GM11168 (cell line): Measurements from ENCODE around the gene BNC2.
"Not testable (repeated sequence)": the region's sequence is repeated elsewhere in the genome, so short reads cannot be mapped to it uniquely, and the experiment has no call there.

Source experiments
- in situ Hi-C: fragments of 300-500 bp; cut with MboI; formaldehyde crosslinking; loops from one replicate; pipeline ENCODE4 v1.12.0; 2022; ENCODE audit warnings: low sequenced_read_pairs; ENCODE audit not compliant: unreplicated experiment

Gene BNC2

DNA sequence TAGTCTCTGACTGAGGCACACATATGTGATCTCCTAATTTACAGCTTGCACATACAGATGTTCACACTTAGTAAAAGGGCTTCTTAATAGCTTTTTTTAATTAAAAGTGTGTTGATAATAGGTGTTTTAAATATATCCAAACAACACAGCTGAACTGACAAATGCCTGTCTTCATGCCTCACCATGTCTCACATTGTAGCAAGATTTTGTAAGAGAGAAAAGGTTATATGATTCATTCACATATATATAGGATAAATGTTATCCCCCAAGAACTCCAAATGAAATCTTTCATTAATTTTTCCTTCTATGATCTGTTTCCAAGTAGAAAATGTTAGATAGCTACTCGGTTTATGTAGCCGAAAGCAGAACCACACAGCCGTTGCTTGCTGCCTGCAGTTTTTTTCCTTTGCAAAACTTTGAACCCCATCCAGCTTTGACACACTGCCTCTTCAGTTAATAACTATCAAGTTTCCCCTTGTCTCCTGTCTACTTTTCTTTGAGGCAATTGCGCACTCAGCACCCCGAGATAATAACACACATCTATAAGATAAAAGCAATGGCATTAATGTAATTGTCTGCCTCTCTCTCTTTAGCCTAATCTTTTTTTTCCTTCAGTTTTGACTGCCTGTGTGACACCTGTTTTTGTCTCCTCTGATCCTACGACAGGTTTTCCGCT, 299.2 kb downstream of the BNC2 start:
- in situ Hi-C loops: no loop called here

DNA sequence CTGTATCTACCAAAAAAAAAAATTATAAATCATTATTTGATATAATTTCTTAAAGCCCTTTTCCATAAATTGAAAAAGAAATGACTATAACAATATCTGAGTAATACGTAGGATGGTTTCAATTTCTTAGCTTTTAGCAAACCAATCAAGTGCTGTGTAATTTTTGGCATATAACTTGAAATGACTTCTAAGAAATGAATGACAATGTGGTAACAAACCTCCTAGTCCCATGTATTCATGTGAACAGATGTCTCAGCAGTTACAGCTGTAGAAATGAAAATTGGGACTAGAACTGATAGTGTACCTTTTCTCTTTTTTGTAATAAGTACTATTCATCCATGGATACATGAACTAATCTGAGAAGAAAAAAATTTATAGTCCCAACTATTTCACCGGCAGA, 307.0 kb downstream of the BNC2 start:
- in situ Hi-C loops: no loop called here

DNA sequence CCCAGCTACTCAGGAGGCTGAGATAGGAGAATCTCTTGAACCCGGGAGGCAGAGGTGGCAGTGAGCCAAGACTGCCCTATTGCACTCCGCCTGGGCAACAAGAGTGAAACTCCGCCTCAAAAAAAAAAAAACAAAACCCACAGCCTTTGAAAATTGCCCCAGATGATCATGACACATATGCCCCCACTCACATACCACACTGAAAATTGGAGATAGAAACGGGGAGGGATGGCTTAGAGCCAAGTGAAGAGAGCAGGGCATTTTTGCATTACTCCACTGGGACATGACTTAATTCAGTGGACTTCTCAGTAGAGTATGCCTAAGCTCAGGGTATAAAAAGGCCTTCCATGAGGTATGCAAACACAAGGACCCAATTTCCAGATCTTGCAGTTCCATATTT, 309.3 kb downstream of the BNC2 start:
- in situ Hi-C loops: no loop called here

DNA sequence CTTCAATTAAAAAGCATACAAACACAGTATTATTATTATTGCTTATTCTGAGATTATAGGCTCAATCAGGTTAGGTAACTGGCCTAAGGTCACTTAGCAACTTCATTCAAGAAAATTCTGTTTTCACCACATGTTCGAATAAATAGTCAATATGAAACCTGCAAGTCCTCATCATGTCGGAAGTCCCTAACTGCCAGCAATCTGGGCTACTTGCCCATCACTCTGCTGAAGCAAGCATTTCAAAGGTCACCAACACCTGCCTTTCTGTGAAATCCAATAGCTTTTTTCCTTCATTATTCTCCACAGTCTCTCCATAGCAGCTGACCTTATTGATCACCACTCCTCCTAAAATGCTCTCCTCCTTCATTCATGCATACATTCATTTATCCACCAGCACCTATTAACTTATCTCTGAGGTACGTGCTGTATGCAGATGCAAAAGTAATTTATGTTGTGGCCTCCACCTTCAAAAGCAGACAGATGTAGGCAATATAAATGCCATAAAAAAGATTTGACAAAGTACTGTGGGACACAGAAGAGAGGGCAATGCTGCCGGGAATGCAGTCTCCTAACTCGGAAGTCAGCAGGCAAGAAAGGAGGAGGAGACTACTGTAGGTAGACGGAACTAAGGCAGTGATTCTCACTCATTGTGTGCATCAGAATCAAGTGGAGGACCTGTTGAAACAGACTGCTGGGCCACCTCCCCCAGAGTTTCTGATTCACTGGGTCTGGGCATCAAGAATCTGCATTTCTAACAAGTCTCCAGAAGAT, 310.9 kb downstream of the BNC2 start:
- in situ Hi-C loops: no loop called here

DNA sequence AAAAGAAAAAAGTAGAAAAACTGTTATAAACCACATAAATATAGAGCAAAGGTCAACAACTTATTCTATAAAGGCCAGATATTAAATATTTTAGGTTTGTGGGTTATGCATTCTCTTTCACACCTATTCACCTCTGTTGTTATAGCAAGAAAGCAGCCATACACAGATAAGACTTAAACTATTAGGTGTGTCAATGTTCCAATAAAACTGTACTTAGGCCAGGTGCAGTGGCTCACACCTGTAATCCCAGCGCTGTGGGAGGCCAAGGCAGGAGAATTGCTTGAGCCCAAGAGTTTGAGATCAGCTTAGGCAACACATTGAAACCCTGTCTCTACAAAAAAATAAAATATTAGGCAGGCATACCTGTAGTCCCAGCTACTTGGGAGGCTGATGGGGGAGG, 314.7 kb downstream of the BNC2 start:
- in situ Hi-C loops: no loop called here

DNA sequence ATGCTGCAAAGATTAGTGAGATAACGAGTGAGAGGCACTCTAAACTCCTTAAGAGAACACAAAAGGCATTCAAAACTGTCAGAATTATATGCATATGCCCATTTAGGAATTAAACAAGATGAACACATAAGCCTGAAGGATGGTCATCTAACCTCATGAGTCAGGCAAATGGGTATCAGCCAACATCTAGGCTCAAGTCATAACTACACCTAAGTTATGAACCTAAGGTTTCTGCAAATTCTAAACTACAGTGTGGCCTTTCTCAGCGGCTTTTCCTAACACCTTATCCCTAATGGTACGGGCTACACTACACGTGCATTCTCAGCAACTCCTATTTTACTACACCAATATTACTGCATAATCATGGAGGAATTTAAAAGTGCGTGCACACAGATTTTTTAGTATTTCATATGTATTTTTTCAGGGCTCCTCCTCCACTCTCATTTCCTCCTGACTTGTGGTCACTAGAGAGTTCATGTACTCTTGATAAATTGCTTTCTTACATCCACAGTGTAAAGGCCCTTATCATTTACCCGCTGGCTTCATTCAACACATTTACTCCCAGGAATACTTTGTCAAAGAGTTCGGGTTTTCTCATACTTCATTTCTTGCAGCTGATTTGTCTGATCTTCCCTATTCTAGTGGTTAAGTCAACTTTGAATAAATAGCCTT, 316.5 kb downstream of the BNC2 start:
- in situ Hi-C loops: no loop called here

DNA sequence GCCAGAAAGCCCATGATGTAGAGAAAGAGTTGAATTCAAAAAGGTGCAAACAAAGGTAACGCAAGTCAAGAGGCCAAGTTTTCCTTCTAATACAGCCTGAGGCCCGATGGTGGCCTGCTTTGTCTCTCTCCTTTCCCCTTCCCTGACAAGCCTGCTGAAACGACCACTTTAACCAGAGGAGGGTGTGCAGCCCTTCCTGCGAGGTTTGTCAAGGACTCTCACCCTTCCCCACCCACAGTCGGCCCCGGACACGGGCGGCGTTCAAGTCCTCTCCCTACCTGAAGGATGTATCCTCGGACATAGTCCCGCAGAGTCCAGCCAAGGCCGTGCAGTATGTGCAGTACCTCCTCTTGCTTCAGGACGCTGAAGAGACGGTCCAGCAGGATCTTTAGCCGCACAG, 318.2 kb downstream of the BNC2 start:
- in situ Hi-C loops: no loop called here

DNA sequence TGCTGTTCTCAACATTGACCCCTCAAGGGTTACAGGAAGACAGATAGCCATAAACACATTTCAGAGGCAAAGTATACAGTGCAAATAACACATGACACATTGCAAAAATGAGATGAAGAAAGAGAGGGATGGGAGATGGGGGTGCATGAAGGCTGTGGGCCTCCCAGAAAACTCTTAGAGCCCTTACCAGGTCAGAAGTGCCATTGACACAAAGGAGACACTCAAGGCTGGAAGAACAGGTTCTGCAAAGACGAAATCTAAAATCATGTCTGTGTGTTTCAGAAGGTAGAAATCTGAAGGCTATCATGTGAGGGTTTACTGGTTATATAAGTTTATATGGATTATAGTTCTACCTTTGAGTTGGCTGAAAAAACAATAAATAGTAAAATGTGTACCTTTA, 318.8 kb downstream of the BNC2 start:
- in situ Hi-C loops: no loop called here

DNA sequence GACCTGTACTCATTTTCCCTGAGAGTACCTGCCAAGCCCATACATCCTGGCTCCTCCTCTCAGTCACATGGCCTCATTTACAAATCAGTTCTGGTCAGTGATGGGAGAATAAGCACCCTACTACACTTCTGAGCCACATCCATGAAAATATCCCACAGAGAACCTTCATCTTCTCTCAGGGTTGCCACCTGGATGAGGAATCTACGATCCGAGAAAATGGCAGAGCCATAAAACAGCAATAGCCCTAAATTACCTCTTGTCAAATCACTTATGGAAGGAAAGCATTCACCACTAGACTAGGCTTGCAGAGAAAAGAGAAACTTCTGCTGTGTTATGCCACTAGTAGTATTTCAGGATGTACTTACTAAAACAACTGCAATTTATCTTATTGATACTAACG, 324.8 kb downstream of the BNC2 start:
- in situ Hi-C loops: no loop called here

DNA sequence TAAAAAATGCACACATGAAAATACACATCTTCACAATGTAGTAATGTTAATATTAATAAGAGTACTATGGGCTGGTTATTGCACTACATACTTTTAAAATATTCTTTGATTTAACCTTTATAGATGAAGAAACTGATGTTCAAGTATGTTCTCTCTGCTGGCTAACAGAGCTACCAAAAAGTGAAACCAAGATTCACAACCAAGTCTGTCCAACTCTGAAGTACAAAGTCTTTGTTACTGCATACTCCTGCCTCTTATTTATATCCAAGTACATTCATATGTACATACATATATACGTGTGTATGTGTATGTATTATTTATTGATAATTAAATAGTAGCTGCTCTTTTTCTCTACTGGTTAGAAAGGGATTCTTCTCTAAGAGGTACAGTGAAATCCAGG, 325.6 kb downstream of the BNC2 start:
- in situ Hi-C loops: no loop called here

DNA sequence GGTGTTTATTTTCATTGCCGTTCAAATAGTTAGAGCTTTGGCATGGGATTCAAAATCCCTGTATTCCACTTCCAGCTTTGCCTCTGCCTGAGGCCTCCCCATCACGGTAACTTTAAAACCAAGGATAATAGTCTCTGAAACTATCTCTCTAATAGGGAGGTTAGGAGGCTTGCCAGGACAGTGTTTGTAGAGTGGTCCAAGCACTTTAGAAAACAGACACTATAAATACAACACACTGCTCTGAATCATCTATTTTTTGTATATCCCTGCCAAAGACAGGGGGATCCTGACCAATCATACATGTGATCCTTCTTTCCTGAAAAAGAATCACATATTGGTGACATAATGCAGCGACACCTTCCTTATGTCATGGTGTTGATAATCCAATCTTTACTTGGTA, 326.8 kb downstream of the BNC2 start:
- in situ Hi-C loops: no loop called here

DNA sequence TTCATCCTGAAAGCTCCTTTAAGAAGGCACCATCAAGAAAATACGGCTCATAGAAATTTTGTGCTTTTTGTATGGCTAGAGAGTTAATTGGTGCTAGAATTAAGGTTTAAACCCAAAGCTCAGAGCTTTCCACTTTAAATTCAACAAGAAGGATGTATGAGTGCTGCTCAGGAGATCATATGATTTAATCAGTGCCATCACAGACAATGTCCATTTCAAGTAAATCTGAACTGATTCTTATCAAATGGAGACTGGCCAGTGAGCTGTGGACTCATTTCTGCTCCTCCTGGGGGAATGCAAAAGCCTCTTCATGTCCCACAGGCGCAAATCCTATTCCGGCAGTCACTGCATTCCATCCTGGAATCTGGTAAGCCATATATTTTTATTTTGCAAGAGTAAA, 327.2 kb downstream of the BNC2 start:
- in situ Hi-C loops: no loop called here

DNA sequence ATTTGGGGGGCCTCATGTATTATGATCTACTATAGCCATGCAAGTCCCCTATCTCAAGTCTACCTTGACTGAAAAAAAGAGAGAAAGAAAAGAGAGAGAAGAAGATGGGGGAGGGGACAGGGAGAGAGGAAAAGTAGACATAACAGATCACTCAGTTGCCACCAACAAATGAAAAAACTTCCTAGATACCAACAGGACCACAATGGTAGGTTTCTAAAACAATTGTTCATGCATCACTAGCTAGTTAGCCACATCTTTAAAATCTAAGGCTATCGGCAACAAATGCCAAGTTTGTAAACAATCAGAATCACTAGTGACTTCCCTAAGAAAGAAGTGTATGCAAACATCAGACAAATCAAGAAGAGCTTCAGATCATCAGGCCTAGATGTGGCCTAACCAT, 328.2 kb downstream of the BNC2 start:
- in situ Hi-C loops: no loop called here

DNA sequence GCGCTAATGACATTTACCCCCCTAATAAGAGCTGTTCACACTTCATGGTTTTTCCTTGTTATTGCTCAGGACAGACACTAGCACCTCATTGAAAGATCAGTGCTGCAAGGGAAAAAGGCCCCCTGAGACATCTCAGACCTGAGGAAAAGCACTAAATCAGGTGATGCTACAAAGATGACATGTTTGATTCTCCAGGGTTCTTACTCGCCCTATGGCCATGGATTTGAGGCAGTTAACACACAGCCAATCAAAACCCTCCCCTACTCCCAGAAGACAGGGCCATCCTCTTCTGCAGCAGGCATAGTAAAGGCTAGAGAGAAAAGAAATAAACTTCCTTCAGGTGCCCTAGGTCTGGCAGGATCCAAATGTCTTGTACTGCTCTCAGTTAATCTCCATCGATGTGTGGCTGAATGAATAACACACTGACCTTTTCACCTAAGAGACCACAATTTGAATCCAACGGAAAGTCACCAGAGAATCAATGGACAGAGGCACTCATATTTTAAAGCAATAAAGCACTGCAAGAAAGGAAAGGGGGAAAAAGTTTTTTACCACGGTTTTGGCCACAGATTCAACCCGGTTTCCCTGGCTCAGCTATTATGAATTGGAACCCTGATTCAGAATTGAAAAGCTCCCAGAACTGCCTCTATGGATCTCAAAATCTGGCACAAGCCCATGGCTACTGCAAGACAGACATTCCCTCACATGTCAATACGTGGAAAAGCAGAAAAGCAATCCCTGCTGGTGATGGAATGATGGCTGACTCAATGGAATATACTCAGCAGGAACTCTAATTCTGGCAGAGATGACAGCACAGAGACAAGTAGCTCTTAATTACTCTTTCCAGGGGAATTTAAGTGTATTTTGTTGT, 329.5 kb downstream of the BNC2 start:
- in situ Hi-C loops: no loop called here

DNA sequence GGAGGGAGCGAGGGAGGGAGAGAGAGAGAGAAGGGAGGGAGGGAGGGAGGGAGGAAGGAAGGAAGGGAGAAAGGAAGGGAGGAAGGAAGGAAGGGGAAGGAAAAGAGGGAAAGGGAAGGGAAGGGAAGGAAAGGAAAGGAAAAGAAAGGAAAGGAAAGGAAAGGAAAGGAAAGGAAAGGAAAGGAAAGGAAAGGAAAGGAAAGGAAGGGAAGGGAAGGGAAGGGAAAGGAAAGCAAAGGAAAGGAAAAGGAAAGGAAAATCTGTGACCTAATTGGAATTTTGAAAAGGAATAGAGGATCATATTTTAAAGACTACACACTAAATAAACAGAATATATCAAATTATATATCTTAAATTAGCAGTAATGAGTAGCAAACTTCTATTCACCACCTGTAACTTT, 330.8 kb downstream of the BNC2 start:
- in situ Hi-C loops: not testable (repeated sequence)

DNA sequence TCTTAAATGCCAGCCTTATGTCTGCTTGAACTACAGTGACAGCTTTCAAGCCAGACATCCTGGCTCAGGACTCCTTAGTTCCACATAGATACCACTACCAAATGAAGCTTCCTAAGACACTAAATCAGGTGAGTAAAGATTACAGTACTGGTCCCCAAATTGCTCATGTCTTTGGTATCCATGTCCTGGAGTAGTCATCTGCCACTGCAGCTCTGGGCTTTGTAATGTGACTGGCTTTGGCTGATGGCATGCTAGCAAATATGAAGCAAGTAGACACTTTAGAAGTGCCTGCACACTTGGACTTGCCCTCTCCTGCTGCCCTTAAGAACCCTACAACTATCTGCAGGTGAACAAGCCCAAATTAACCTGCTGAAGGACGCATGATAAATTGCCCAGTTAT, 334.9 kb downstream of the BNC2 start:
- in situ Hi-C loops: no loop called here

DNA sequence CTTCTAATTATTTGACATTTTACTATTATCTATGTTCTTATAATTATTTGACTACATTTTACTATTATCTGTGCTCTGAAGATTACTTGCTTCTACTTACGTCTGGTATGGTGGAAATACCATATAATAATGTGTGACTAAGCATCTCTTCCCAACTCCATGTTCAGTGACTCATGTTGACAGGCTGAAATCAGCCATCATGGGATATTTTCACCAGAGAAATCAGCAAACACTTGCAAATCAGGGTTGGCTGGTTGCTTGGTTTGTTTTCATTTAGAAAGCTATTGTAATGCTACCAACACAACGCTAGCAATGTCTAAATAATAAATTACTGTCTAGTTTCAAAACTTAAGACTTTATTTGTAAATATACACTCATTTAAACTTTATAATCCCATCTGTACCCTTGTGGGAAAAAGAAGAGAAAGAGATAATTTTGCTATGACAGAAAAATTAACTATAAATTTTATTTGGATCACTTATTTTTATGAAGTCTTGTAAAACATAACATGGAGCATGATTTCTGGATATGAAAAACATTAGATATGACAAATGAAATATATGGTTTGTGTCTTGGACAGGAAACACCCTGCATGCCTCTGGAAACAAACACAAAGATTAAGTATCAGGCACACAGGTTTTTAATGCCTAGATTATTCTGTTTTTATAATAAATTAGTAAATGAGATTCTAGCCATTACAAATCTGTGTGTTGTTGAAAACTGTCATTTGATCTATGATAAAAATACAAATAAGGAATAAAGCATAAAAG, 337.6 kb downstream of the BNC2 start:
- in situ Hi-C loops: no loop called here

DNA sequence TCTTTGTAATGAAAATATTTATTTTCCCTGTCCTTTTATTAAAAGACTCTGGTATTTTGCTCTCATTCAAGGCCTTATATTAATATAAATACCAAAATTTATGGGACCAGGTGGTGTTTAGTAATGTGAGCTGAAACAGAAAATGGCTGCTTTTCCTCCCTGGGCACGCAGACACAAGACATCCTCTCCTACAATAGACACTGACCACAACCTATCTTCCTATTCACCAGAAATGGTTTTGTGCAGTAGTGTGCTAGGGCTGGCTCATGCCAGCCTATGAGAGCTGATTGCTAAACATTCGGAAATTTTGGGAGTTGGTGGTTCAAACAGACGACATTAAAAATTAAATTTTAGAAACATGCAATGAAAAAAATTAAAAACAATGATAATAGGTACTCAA, 338.2 kb downstream of the BNC2 start:
- in situ Hi-C loops: no loop called here

DNA sequence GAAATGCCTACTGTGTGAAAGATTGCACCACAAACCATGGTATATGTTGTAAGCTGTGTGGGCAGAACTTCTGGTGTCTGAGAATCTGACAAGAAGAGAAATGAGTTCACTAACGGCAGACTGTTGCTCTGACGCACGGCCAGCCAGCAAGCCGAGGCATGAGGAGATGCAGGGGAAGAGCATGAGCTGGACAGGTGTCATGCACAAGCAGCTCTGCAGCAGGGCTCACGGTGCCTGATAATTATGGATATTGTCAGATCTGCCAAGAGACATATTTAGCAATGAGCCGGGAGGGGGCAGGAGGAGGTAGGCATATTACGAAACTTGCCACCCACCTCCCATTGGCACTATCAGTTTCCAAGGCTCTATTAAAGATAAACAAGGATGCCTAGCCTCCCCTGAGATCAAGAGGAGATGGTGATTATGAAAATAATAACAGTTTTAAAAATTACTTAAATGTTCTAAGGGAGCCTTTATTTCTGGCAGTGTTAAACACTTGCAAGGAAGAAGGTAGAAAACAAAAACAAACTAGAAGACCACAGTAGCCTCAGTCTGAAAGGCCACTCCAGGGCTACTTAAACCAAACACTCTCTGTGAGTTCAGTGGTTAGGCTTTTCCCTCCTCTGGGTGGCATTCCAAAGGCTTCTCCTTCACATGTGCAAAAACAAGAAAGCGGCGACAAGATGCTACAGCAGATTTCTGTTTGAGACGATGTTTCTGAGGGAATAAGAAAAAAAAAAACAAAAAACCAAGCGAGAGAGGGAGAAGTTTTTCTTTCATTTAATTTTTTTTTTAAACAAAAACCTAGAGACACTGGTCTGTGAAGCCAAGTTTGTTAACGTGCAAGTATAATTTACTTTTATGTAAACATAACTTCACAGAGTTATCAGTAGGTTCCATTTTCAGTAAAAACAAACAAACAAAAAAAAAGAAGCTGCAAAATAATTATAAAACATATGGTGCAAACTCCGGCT, 339.5 kb downstream of the BNC2 start:
- in situ Hi-C loops: no loop called here
